HepG2 (cell line): ENCODE results near the gene SNX19. TPM values are rescaled to one million over a fixed set of nuclear protein-coding genes. Genes with fewer than 3 reads are reported as not detected.

ENCODE experiments used
- ATAC-seq: fragments of 200-7000 bp; cut with Tn5 transposase; 3 replicates; pipeline ENCODE4 v1.9.1; 2020; ENCODE audit warnings: mild to moderate bottlenecking, moderate library complexity
- BruUV-seq: library from RNA; stranded (reverse); fragments of 400-500 nt; replicated peaks from 2 replicates; lab custom pipeline; 2021; lab: Mats Ljungman, UMichigan
- CTCF ChIA-PET: fragments of 300-600 bp; formaldehyde crosslinking; extraction: SDS; loops from one replicate; lab custom pipeline; 2021; ENCODE audit warnings: low total read pairs, inconsistent platforms, low intra/inter-chr PET ratio; lab: Yijun Ruan, JAX
- POLR2A ChIA-PET: fragments of 350-600 bp; sonication (Branson Sonifier 250); formaldehyde crosslinking; loops from one replicate; lab custom pipeline; 2020; ENCODE audit warnings: antibody characterized with exemption, inconsistent platforms; lab: Yijun Ruan, JAX
- DNase-seq: peaks from one replicate; pipeline ENCODE4 v3.0.0-alpha.2; 2015; ENCODE audit warnings: low spot score
- FAIRE-seq: peaks from 3 replicates; lab custom pipeline; 2011; peaks lifted over from hg19 to GRCh38; lab: Jason Lieb, UNC
- H2AFZ ChIP-seq: one replicate; pipeline ENCODE4 v1.6.1; 2011; ENCODE audit warnings: low read length, inconsistent platforms
- H3K27ac ChIP-seq: fragments of 300-600 bp; 3 replicates; pipeline ENCODE4 v1.8.0; 2011; ENCODE audit warnings: mixed run types, mild to moderate bottlenecking, mixed read lengths, low read length, inconsistent platforms; ENCODE audit not compliant: insufficient read depth; ENCODE audit errors: extremely low read length
- H3K27me3 ChIP-seq, 2 experiments: fragments of 200-600 bp in 1 of 2; 2 replicates in 1 of 2; 3 replicates in 1 of 2; pipeline versions ENCODE4 v1.6.0 to v1.8.0; 2011; ENCODE audit warnings: low read length in 2 of 2, mild to moderate bottlenecking in 2 of 2, moderate library complexity in 2 of 2, inconsistent platforms in 1 of 2; ENCODE audit not compliant: insufficient read depth in 2 of 2, control insufficient read depth in 1 of 2
- H3K36me3 ChIP-seq, 2 experiments: fragments of 200-600 bp in 1 of 2; replicated peaks in 1 of 2; 2 replicates in 1 of 2; 3 replicates in 1 of 2; pipeline versions ENCODE4 v1.5.1 to v1.8.0; 2011; ENCODE audit warnings: low read length in 2 of 2, inconsistent platforms in 1 of 2; ENCODE audit not compliant: insufficient read depth in 2 of 2, control insufficient read depth in 1 of 2
- H3K4me1 ChIP-seq: 2 replicates; pipeline ENCODE4 v1.5.1; 2012; ENCODE audit warnings: low read length, inconsistent platforms; ENCODE audit not compliant: insufficient read depth
- H3K4me2 ChIP-seq: 2 replicates; pipeline ENCODE4 v1.6.0; 2011; ENCODE audit warnings: low read depth, low read length, inconsistent platforms
- H3K4me3 ChIP-seq, 3 experiments: fragments of 200-600 bp in 1 of 3; sonication (generic), shearing (Covaris generic) in 1 of 3; replicated peaks in 1 of 3; 2 replicates each; pipeline ENCODE4 v1.5.1; 2011 to 2016; ENCODE audit warnings: low read length in 3 of 3, inconsistent platforms in 2 of 3, low read depth in 2 of 3, mild to moderate bottlenecking in 2 of 3, control low read depth in 1 of 3, mixed read lengths in 1 of 3; ENCODE audit not compliant: insufficient read depth in 1 of 3
- H3K79me2 ChIP-seq: one replicate; pipeline ENCODE4 v1.6.1; 2011; ENCODE audit warnings: low read length, inconsistent platforms; ENCODE audit not compliant: insufficient read depth
- H3K9ac ChIP-seq: 2 replicates; pipeline ENCODE4 v1.6.0; 2011; ENCODE audit warnings: mild to moderate bottlenecking, low read depth, low read length, inconsistent platforms; ENCODE audit not compliant: insufficient read depth
- H3K9me3 ChIP-seq: 2 replicates; pipeline ENCODE4 v1.5.1; 2012; ENCODE audit warnings: mild to moderate bottlenecking, low read length
- H4K20me1 ChIP-seq: 2 replicates; pipeline ENCODE4 v1.6.0; 2011; ENCODE audit warnings: inconsistent platforms, mild to moderate bottlenecking, low read length, moderate library complexity; ENCODE audit not compliant: insufficient read depth
- CCDC6 ChIP-seq: sonication (generic); formaldehyde crosslinking; IDR thresholded peaks from 2 replicates; pipeline ENCODE4 v1.8.1; 2022; ENCODE audit warnings: mild to moderate bottlenecking, missing genetic modification reagents, moderate library complexity
- KDM3A ChIP-seq: IDR thresholded peaks from 2 replicates; pipeline ENCODE4 v1.6.1; 2018; ENCODE audit warnings: low read depth, missing compliant biosample characterization
- KDM5A ChIP-seq: fragments of 200-600 bp; sonication (generic); IDR thresholded peaks from 2 replicates; pipeline ENCODE4 v1.7.0; 2018; ENCODE audit warnings: antibody characterized with exemption, mild to moderate bottlenecking, low read length, borderline replicate concordance
- NR1H2 ChIP-seq: sonication (generic); formaldehyde crosslinking; IDR thresholded peaks from 2 replicates; pipeline ENCODE4 v1.8.1; 2022; ENCODE audit warnings: low read depth, missing genetic modification reagents, borderline replicate concordance
- POLR2A ChIP-seq, 2 experiments: IDR thresholded peaks; 2 replicates each; pipeline ENCODE4 v1.6.1; 2011; ENCODE audit warnings: low read depth in 2 of 2, low read length in 2 of 2, mild to moderate bottlenecking in 1 of 2, moderate library complexity in 1 of 2; ENCODE audit not compliant: insufficient read depth in 1 of 2
- RAD21 ChIP-seq: fragments of 450-650 bp; formaldehyde crosslinking; IDR thresholded peaks from 2 replicates; pipeline ENCODE4 v1.5.0; 2020; ENCODE audit warnings: mild to moderate bottlenecking
- RBAK ChIP-seq: sonication (generic); formaldehyde crosslinking; IDR thresholded peaks from 2 replicates; pipeline ENCODE4 v1.5.1; 2020; ENCODE audit warnings: mild to moderate bottlenecking, missing genetic modification reagents
- RBM39 ChIP-seq: fragments of 200-400 bp; formaldehyde crosslinking; IDR thresholded peaks from one replicate; pipeline ENCODE4 v1.6.1; 2018; ENCODE audit warnings: antibody characterized with exemption, mild to moderate bottlenecking, low read depth, low read length; ENCODE audit not compliant: poor library complexity, severe bottlenecking
- SIN3B ChIP-seq: fragments of 150-350 bp; IDR thresholded peaks from 2 replicates; pipeline ENCODE4 v1.6.1; 2014; ENCODE audit warnings: low read length
- SNAI1 ChIP-seq: sonication (generic); formaldehyde crosslinking; IDR thresholded peaks from 2 replicates; pipeline ENCODE4 v1.5.0; 2020; ENCODE audit warnings: mild to moderate bottlenecking, missing genetic modification reagents, borderline replicate concordance
- SNRNP70 ChIP-seq: fragments of 200-400 bp; formaldehyde crosslinking; IDR thresholded peaks from 2 replicates; pipeline ENCODE4 v1.6.1; 2017; ENCODE audit warnings: mild to moderate bottlenecking, low read depth, low read length, moderate library complexity
- TP53 ChIP-seq: sonication (generic); formaldehyde crosslinking; conservative IDR thresholded peaks from 2 replicates; pipeline ENCODE4 v1.4.0; 2020; ENCODE audit warnings: missing genetic modification reagents
- TRIM24 ChIP-seq: sonication (generic); formaldehyde crosslinking; IDR thresholded peaks from 2 replicates; pipeline ENCODE4 v1.8.0; 2022; ENCODE audit warnings: mild to moderate bottlenecking, missing genetic modification reagents
- ZNF530 ChIP-seq: sonication (generic); formaldehyde crosslinking; IDR thresholded peaks from 2 replicates; pipeline ENCODE4 v1.5.0; 2020; ENCODE audit warnings: low read depth, mild to moderate bottlenecking, missing genetic modification reagents
- ZNF747 ChIP-seq: sonication (generic); formaldehyde crosslinking; IDR thresholded peaks from 2 replicates; pipeline ENCODE4 v1.8.1; 2023; ENCODE audit warnings: missing genetic modification reagents, mild to moderate bottlenecking, borderline replicate concordance
- WGBS: methylation state at CpG from one replicate; pipeline ENCODE4 v1.1.6; 2017; ENCODE audit warnings: low lambda C conversion rate; 5-methylcytosine and 5-hydroxymethylcytosine counted together
- in situ Hi-C: cut with HindIII; loops from 2 replicates; pipeline ENCODE4 v1.10.0; 2017; ENCODE audit warnings: low pct_unique_long_range_greater_than_20kb; ENCODE audit not compliant: extremely low pct_ligation_motif_present
- intact Hi-C: fragments of 100-400 bp; cut with micrococcal nuclease; formaldehyde crosslinking; loops from one replicate; pipeline ENCODE4 v1.10.0; 2022; ENCODE audit not compliant: unreplicated experiment
- polyA plus RNA-seq, 8 experiments: library from polyadenylated mRNA; depleted of rRNA in 3 of 8; stranded (reverse) in 7 of 8; unstranded in 1 of 8; fragments of >200 nt; fragmentation: Illumina TruSeq in 4 of 8; extraction: Trizol in 4 of 8; gene quantifications; 2 replicates each; pipeline versions ENCODE4 v1.2.1 to v1.2.3, GENCODE V29; 2011 to 2016; ENCODE audit warnings: low read depth in 4 of 8, missing spikeins in 1 of 8, mixed read lengths in 1 of 8; ENCODE audit not compliant: insufficient read depth in 1 of 8
- total RNA-seq, 5 experiments: library from RNA; depleted of rRNA; stranded (reverse); fragments of >200 nt; fragmentation: Illumina TruSeq; extraction: Trizol; gene quantifications; 2 replicates each; pipeline ENCODE4 v1.2.3, GENCODE V29; 2016; ENCODE audit warnings: low read depth in 1 of 5
- TF ChIP-seq, protein P1 (sequence below): sonication (generic); formaldehyde crosslinking; IDR thresholded peaks from 2 replicates; pipeline ENCODE4 v1.5.0; 2020; ENCODE audit warnings: mild to moderate bottlenecking, missing genetic modification reagents, moderate library complexity
- TF ChIP-seq, protein P2 (sequence below): sonication (generic); formaldehyde crosslinking; IDR thresholded peaks from 2 replicates; pipeline ENCODE4 v1.8.0; 2023; ENCODE audit warnings: mild to moderate bottlenecking, missing genetic modification reagents
- TF ChIP-seq, protein P3 (sequence below): sonication (generic); formaldehyde crosslinking; IDR thresholded peaks from 2 replicates; pipeline ENCODE4 v1.4.0; 2020; ENCODE audit warnings: missing genetic modification reagents, borderline replicate concordance
- TF ChIP-seq, protein P4 (sequence below): sonication (generic); formaldehyde crosslinking; IDR thresholded peaks from 2 replicates; pipeline ENCODE4 v1.4.0; 2020; ENCODE audit warnings: missing genetic modification reagents

SNX19 gene
- total and polyA plus RNA-seq, 2 of the 13 experiments (the other 11 are each of a cell fraction or from before 2014, with no cell fraction given) = 0.13 to 0.27 TPM

DNA sequence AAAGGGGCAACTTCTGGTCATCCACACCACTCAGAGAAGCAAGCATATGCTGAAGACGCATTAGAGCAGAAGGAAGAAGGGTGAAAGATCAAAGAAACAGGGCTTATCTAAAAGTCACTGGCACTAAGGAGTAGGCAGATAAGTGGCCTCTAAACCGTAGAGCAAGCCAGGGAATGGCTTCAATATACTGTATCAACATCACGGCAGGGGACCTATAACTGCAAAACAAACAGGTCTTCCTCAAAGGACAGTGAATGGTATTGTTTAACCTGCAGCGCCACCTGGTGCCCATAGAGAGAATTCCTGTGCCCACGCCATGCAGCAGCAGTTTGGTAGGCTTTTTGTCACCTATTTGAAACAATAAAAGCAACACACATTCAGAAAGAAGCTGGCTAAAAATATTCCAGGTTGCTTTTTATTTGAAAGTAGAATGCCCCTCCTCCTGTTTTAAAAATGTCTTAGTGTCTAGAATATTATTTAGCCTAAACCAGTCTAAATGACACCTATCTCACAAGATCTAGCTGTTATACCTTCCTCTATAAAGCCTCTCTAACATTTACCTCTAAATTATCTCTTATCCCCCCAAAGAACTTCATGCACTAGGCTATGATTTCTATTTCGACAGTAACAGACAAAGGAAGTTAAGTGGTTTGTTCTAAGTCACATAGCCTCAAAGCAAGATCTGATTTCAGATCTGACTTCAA is 21.8 kb downstream of the SNX19 start (continued):
- TF ChIP-seq, protein P1, sequence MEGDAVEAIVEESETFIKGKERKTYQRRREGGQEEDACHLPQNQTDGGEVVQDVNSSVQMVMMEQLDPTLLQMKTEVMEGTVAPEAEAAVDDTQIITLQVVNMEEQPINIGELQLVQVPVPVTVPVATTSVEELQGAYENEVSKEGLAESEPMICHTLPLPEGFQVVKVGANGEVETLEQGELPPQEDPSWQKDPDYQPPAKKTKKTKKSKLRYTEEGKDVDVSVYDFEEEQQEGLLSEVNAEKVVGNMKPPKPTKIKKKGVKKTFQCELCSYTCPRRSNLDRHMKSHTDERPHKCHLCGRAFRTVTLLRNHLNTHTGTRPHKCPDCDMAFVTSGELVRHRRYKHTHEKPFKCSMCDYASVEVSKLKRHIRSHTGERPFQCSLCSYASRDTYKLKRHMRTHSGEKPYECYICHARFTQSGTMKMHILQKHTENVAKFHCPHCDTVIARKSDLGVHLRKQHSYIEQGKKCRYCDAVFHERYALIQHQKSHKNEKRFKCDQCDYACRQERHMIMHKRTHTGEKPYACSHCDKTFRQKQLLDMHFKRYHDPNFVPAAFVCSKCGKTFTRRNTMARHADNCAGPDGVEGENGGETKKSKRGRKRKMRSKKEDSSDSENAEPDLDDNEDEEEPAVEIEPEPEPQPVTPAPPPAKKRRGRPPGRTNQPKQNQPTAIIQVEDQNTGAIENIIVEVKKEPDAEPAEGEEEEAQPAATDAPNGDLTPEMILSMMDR = peak; percentile 89
- TF ChIP-seq RAD21 (CRISPR knock-in tag) = peak; percentile 82
- no peak for TF ChIP-seq POLR2A (IDR thresholded peaks at IDR 0.05; ENCODE audit: insufficient read depth in 1 of 2, low read depth in 2 of 2, low read length in 2 of 2)
- TF ChIP-seq, protein P2, sequence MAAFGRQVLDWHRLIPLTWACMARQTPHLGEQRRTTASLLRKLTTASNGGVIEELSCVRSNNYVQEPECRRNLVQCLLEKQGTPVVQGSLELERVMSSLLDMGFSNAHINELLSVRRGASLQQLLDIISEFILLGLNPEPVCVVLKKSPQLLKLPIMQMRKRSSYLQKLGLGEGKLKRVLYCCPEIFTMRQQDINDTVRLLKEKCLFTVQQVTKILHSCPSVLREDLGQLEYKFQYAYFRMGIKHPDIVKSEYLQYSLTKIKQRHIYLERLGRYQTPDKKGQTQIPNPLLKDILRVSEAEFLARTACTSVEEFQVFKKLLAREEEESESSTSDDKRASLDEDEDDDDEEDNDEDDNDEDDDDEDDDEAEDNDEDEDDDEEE (CRISPR knock-in tag) = no peak

GRCh38 chr11:130892861-130893260 is 23.4 kb downstream of the SNX19 start:
- no peak for DNase-seq
- in situ Hi-C loops = loop anchor here (5.0 to 25.0 kb wide), 2 partner anchors 461 to 681 kb away; no protein-coding TSS in a partner anchor
- no peak overlapping the region for H3K9ac ChIP-seq
- POLR2A ChIA-PET = no interaction called here
- no peak for FAIRE-seq
- no peaks in the 10 kb centered on the region for H3K9me3 ChIP-seq
- BruUV-seq = no TSS peak
- H3K27ac ChIP-seq = no peak overlapping the region
- CTCF ChIA-PET = interaction anchor here (6.4 kb wide), 1 partner anchor 459 kb away, joined by 113 read pairs; no protein-coding TSS in a partner anchor
- no peak overlapping the region for H3K4me2 ChIP-seq
- 30% methylated on average over 4 of the region's 4 CpGs for WGBS
- H2AFZ ChIP-seq = no peak overlapping the region
- no peaks in the 10 kb centered on the region for H3K79me2 ChIP-seq
- H3K27me3 ChIP-seq = no peaks in the 10 kb centered on the region
- TF ChIP-seq, protein P3, sequence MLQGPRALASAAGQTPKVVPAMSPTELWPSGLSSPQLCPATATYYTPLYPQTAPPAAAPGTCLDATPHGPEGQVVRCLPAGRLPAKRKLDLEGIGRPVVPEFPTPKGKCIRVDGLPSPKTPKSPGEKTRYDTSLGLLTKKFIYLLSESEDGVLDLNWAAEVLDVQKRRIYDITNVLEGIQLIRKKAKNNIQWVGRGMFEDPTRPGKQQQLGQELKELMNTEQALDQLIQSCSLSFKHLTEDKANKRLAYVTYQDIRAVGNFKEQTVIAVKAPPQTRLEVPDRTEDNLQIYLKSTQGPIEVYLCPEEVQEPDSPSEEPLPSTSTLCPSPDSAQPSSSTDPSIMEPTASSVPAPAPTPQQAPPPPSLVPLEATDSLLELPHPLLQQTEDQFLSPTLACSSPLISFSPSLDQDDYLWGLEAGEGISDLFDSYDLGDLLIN = no peak
- no peak for TF ChIP-seq RBAK (CRISPR knock-in tag)
- TF ChIP-seq RBM39 = no peak
- no peak for TF ChIP-seq TP53
- TF ChIP-seq KDM3A (CRISPR knock-in tag) = no peak
- no peak for TF ChIP-seq SNRNP70
- TF ChIP-seq SIN3B = no peak
- TF ChIP-seq SNAI1 (CRISPR knock-in tag) = no peak
- no peak for TF ChIP-seq ZNF530 (CRISPR knock-in tag)
- TF ChIP-seq ZNF747 (CRISPR knock-in tag) = no peak
- TF ChIP-seq KDM5A = no peak
- no peak for TF ChIP-seq NR1H2
- TF ChIP-seq, protein P4, sequence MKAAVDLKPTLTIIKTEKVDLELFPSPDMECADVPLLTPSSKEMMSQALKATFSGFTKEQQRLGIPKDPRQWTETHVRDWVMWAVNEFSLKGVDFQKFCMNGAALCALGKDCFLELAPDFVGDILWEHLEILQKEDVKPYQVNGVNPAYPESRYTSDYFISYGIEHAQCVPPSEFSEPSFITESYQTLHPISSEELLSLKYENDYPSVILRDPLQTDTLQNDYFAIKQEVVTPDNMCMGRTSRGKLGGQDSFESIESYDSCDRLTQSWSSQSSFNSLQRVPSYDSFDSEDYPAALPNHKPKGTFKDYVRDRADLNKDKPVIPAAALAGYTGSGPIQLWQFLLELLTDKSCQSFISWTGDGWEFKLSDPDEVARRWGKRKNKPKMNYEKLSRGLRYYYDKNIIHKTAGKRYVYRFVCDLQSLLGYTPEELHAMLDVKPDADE (CRISPR knock-in tag) = no peak
- TF ChIP-seq CCDC6 = no peak
- TF ChIP-seq TRIM24 (CRISPR knock-in tag) = no peak
- TF ChIP-seq, all 625 proteins: peak for 0
- Histone ChIP-seq H4K20me1 (no peaks in the 10 kb centered on the region), H3K4me3 (no peak overlapping the region), H3K36me3 (no peaks in the 10 kb centered on the region), H3K4me1 (no peaks in the 10 kb centered on the region)
- no peak for ATAC-seq
- intact Hi-C loops = no loop called here
